Smooth muscle cell of the brain vasculature (primary cell): ENCODE results near the gene TBC1D3L.
"Not testable (repeated sequence)": the region's sequence is repeated elsewhere in the genome, so short reads cannot be mapped to it uniquely, and the experiment has no call there.

Source experiments
- DNase-seq: peaks from one replicate; pipeline ENCODE4 v3.0.0-alpha.2; 2012; ENCODE audit warnings: low read depth, low spot score

Gene TBC1D3L

GRCh38 chr17:37988960-37989359, at the start of gene TBC1D3L:
Gene TBC1D3L (minus strand): TSS chr17:37989060. CDS start chr17:37987520, 1,540 bp downstream.
- DNase-seq: not testable (repeated sequence)

- not testable (repeated sequence) for DNase-seq
Measured at GRCh38 chr17:38003676-38004075, 14.8 kb upstream of the TBC1D3L start, which contains the start of gene TBC1D3D. Gene TBC1D3D (plus strand): TSS chr17:38003976. CDS start chr17:38005561, 1,585 bp downstream.
